HL-60 (cell line): ENCODE data around the gene NCOR1.
"Not testable (repeated sequence)": the region's sequence is repeated elsewhere in the genome, so short reads cannot be mapped to it uniquely, and the experiment has no call there.

Experiments used
- DNase-seq, 2 experiments: peaks; one replicate each; pipeline ENCODE4 v3.0.0-alpha.2; 2010 to 2020; ENCODE audit warnings: low read depth in 1 of 2, low spot score in 1 of 2
- H3K27ac ChIP-seq: fragments of 250-450 bp; sonication (Bioruptor Pico); replicated peaks from 2 replicates; pipeline ENCODE4 v1.5.1; 2020; ENCODE audit warnings: mild to moderate bottlenecking, moderate library complexity
- H3K27me3 ChIP-seq: fragments of 250-450 bp; sonication (Bioruptor Pico); 2 replicates; pipeline ENCODE4 v1.5.1; 2021; ENCODE audit warnings: mild to moderate bottlenecking, moderate library complexity; ENCODE audit not compliant: insufficient read depth, poor library complexity, severe bottlenecking
- H3K4me3 ChIP-seq: replicated peaks from 2 replicates; pipeline ENCODE4 v1.5.1; 2011; ENCODE audit warnings: mild to moderate bottlenecking, control low read depth, low read length; ENCODE audit not compliant: insufficient read depth
- GABPA ChIP-seq: IDR thresholded peaks from 2 replicates; pipeline ENCODE4 v1.6.1; 2012; ENCODE audit warnings: low read depth
- POLR2AphosphoS5 ChIP-seq: IDR thresholded peaks from 2 replicates; pipeline ENCODE4 v1.6.1; 2012; ENCODE audit warnings: low read depth
- SPI1 ChIP-seq: IDR thresholded peaks from 2 replicates; pipeline ENCODE4 v1.6.1; 2012; ENCODE audit warnings: low read depth, mild to moderate bottlenecking, borderline replicate concordance
- TF ChIP-seq, protein P1 (sequence below): IDR thresholded peaks from 2 replicates; pipeline ENCODE4 v1.6.1; 2012; ENCODE audit warnings: low read depth; ENCODE audit not compliant: insufficient replicate concordance
- TF ChIP-seq, protein P2 (sequence below): IDR thresholded peaks from one replicate; pipeline ENCODE4 v1.5.1; 2011; ENCODE audit warnings: low read length, control low read depth, inconsistent platforms; ENCODE audit not compliant: insufficient read depth

Gene NCOR1

DNA sequence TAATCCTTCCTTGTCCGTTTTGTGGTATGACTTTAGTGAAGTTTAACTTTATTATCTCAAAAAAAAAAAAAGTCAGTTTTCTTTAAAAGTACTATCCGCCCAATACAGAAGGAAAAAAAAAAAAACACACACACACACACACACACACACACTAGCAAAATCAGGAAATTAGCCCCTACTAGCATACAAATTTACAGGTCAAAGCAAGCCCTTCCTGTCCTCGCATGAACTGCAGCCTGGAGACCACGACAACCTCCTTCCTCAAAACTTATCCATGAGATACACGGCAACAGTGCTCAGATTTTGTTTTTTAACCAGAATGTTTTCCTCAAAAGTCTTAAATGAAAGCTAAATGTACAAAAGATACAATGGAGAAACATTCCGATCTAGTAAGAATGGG is 16.2 kb downstream of the NCOR1 start:
- Histone ChIP-seq H3K4me3 (no peak overlapping the region), H3K27ac (peak overlapping the region; percentile 32; the same call in 1 of the 2 replicates), H3K27me3 (no peaks in the 10 kb centered on the region)
- DNase-seq: peak in 1 of 2 experiments; percentile 42
- TF ChIP-seq, protein P1, sequence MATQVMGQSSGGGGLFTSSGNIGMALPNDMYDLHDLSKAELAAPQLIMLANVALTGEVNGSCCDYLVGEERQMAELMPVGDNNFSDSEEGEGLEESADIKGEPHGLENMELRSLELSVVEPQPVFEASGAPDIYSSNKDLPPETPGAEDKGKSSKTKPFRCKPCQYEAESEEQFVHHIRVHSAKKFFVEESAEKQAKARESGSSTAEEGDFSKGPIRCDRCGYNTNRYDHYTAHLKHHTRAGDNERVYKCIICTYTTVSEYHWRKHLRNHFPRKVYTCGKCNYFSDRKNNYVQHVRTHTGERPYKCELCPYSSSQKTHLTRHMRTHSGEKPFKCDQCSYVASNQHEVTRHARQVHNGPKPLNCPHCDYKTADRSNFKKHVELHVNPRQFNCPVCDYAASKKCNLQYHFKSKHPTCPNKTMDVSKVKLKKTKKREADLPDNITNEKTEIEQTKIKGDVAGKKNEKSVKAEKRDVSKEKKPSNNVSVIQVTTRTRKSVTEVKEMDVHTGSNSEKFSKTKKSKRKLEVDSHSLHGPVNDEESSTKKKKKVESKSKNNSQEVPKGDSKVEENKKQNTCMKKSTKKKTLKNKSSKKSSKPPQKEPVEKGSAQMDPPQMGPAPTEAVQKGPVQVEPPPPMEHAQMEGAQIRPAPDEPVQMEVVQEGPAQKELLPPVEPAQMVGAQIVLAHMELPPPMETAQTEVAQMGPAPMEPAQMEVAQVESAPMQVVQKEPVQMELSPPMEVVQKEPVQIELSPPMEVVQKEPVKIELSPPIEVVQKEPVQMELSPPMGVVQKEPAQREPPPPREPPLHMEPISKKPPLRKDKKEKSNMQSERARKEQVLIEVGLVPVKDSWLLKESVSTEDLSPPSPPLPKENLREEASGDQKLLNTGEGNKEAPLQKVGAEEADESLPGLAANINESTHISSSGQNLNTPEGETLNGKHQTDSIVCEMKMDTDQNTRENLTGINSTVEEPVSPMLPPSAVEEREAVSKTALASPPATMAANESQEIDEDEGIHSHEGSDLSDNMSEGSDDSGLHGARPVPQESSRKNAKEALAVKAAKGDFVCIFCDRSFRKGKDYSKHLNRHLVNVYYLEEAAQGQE: no peak
- TF ChIP-seq SPI1 (no peak), GABPA (no peak)
- TF ChIP-seq, protein P2, sequence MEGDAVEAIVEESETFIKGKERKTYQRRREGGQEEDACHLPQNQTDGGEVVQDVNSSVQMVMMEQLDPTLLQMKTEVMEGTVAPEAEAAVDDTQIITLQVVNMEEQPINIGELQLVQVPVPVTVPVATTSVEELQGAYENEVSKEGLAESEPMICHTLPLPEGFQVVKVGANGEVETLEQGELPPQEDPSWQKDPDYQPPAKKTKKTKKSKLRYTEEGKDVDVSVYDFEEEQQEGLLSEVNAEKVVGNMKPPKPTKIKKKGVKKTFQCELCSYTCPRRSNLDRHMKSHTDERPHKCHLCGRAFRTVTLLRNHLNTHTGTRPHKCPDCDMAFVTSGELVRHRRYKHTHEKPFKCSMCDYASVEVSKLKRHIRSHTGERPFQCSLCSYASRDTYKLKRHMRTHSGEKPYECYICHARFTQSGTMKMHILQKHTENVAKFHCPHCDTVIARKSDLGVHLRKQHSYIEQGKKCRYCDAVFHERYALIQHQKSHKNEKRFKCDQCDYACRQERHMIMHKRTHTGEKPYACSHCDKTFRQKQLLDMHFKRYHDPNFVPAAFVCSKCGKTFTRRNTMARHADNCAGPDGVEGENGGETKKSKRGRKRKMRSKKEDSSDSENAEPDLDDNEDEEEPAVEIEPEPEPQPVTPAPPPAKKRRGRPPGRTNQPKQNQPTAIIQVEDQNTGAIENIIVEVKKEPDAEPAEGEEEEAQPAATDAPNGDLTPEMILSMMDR: no peak

DNA sequence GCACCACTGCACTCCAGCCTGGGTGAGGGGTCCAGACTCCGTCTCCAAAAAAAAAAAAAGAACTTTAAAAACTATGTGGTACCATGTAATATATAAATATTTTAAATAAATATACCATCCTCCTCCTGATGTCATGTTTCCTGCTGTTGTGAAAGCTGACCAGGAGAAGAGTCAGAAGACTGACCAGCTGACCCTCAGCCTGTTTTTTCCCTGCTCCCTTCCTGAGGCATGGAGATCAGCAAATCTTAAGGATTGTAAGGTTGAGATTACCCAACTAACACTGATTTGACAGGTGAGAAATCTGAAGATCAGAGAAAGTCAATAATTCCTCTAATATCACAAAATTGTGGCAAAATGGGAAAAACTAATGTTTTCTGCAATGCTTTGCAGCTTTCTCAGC is 18.1 kb downstream of the NCOR1 start:
- H3K27me3 ChIP-seq: no peaks in the 10 kb centered on the region
- no peak for TF ChIP-seq POLR2AphosphoS5
- TF ChIP-seq, protein P2: no peak
- TF ChIP-seq GABPA: no peak
- no peak for TF ChIP-seq SPI1
- TF ChIP-seq, protein P1: no peak
- no peak overlapping the region for H3K4me3 ChIP-seq
- H3K27ac ChIP-seq: no peak overlapping the region
- no peak for DNase-seq

DNA sequence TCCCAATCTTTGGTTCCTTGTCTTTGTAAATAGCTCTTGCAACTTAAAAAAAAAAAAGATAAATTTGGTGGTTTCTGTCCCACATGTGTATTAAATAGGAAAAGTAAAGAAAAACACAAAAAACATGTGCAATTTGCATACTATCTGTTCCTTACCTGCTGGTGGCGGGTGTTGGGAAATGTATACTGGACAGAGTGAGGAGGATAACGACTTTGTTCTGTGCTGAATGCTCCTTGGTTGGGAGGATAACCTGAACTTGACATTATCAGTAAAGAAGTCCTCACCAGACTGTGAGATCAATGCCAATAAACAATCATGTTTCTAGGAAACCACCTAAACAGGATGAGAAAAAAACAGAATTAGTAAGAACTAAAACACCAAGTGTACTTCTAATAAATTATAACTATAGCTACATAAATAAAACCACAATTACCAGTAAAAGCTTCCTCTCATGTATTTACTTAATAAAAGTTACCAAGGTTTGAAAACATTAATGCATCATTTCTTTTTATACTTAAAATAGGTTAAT is 21.0 kb downstream of the NCOR1 start:
- not testable (repeated sequence) for H3K27me3 ChIP-seq, H3K27ac ChIP-seq, DNase-seq, H3K4me3 ChIP-seq

DNA sequence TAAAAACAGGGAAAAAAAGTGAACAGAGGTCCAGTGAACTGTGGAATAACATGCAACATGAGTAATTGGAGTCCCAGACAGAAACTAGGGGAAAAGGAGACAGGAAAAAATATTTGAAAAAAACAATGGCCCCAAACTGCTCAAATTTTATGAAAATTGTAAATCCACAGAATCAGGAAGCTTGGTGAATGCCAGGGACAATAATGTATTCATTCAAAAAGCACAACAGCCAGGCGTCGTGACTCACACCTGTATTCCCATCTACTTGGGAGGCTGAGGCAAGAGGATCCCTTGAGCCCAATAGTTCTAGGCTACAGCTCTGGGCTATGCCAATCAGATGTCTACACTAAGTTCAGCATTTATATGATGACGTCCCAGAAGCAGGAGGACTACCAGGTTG is 23.7 kb downstream of the NCOR1 start:
- H3K27me3 ChIP-seq: no peaks in the 10 kb centered on the region
- no peak overlapping the region for H3K27ac ChIP-seq
- no peak overlapping the region for H3K4me3 ChIP-seq
- DNase-seq: no peak
- TF ChIP-seq, protein P2: no peak
- TF ChIP-seq, protein P1: no peak
- no peak for TF ChIP-seq POLR2AphosphoS5
- TF ChIP-seq GABPA: no peak
